Renal cortical epithelial cell (primary cell): ENCODE data around the gene OR5K3. TPM values are rescaled to one million over a fixed set of nuclear protein-coding genes. Genes with fewer than 3 reads are reported as not detected.

Source experiments
- DNase-seq: peaks from one replicate; pipeline ENCODE4 v3.0.0-alpha.2; 2011; ENCODE audit warnings: low read depth
- total RNA-seq: library from RNA; depleted of rRNA; stranded (reverse); fragments of >200 nt; gene quantifications from 2 replicates; pipeline ENCODE4 v1.2.3, GENCODE V29; 2014

The OR5K3 gene
- total RNA-seq, 1 donor from 2014 or later, result not detected

DNA sequence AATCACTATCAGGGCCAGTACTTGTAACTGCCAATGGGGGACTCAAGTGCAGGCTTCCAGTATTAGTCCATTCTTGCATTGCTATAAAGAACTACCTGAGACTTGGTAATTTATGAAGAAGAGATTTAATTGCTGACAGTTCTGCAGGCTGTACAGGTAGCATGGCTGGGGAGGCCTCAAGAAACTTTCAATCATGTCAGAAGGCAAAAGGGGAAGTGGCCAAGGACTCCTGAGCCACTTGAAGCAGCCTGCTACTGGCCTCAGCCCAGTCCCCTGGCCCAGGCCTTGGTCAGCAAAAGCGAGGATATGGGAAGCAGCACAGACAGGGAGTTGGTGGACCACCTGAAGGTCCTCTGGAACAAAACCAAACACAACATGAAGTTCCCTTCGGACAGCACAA is 43.3 kb downstream of the OR5K3 start:
- no peak for DNase-seq

DNA sequence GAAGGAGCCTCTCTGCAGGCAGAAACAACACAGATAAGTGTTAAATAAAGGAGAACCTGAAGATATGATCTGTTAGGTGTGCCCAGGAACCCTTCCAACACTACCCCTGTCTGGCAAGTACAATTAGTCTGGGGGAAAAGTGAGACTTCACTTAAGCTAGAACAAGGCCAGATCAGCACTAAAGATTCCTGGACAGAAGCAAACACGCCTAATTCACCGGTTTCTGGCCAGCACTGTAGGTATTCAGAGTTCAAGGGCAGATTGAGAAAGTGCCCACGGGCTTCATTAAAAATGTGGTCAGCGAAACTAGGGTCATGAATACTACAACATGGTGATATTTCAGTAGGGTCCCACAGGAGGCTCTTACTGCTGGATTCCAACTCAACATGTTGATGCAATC is 43.9 kb downstream of the OR5K3 start:
- DNase-seq, result no peak

DNA sequence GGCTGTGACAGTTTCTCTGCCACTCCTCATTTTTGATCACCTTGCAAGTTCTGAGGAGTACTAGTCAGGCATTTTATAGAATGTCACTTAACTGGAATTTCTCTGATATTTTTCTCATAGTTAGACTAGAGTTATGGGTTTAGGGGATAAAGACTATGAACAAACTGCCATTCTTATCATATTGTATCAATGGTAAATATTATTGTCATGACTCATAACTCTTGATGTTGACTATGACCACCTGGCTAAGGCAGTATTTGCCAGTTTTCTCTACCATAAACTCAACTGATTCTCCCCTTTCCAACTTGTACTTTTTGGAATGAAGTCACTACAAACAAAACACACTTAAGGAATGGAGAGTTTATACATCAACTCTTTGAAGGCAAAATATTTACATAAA is 49.8 kb downstream of the OR5K3 start:
- no peak for DNase-seq

Other genes starting within 250 kb of the OR5K3 start
- not detected in 2 replicates for gene OR5H14, start 243.2 kb upstream of the OR5K3 start, total RNA-seq
- not detected in 2 replicates for gene OR5H15, start 224.0 kb upstream of the OR5K3 start, total RNA-seq
- not detected in 2 replicates for gene OR5H6, start 126.4 kb upstream of the OR5K3 start, total RNA-seq
- not detected in 2 replicates for gene OR5H2, start 108.2 kb upstream of the OR5K3 start, total RNA-seq
- gene OR5K4, start 36.8 kb upstream of the OR5K3 start, total RNA-seq, result not detected in 2 replicates
- not detected in 2 replicates for gene OR5K1, start 72.5 kb downstream of the OR5K3 start, total RNA-seq
- gene OR5K2, start 107.0 kb downstream of the OR5K3 start, total RNA-seq, result not detected in 2 replicates
- 160 and 180 TPM in 2 replicates for gene CLDND1, start 132.2 kb downstream of the OR5K3 start, total RNA-seq
- not detected in 2 replicates for gene GPR15, start 141.3 kb downstream of the OR5K3 start, total RNA-seq
- 22.1 and 27.8 TPM in 2 replicates for gene CPOX, start 202.9 kb downstream of the OR5K3 start, total RNA-seq